ENCODE measurements around the gene EIF3F. TPM values are rescaled to one million over a fixed set of nuclear protein-coding genes. Genes with fewer than 3 reads are reported as not detected.

EIF3F gene
- total RNA-seq, 4 donors from 2014 or later, result 140 to 169 (median 148) TPM

DNA sequence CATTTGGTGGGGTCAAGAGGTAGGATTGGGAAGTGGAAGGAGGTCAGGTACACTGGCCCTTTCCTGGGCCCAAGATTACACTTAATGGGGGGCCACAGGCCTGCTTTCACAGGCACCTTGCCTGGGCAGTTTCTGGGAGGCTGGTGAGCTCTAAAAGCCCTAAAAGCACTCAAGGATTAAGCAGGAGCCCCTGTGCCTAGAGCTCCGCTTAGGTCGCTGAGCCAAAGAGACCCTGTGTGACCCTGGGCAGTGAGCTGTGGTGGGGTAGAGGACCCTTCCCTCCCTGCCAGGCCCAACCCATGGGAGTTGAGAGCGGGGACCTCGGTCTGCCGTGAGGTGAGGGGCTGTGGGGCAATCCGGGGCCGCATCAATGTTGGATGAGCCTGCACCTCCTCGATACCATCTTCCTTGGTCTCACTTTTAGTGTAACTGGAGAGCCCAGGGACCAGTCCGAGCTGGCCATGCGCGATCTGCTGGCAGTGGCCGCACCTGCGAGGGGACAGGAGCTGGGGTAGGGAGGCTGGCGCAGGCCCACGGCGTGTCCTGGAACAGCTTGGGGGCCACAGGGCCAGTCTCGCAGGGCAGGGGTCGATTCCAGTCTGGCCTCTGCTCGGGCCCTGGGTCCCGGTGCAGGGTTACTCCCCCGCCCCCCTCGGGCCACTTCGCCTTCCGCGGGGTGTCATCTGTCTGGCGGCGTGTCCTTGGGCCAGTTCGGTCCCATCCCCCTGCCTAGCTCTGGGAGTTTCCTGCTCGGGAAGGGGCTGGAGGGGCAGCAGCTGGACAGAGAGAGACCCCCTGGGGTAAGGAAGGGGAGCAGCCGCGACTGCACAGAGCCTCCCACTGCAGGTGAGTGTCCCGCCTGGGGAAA lies 44.3 kb downstream of the EIF3F start:
- TF ChIP-seq, protein P1, sequence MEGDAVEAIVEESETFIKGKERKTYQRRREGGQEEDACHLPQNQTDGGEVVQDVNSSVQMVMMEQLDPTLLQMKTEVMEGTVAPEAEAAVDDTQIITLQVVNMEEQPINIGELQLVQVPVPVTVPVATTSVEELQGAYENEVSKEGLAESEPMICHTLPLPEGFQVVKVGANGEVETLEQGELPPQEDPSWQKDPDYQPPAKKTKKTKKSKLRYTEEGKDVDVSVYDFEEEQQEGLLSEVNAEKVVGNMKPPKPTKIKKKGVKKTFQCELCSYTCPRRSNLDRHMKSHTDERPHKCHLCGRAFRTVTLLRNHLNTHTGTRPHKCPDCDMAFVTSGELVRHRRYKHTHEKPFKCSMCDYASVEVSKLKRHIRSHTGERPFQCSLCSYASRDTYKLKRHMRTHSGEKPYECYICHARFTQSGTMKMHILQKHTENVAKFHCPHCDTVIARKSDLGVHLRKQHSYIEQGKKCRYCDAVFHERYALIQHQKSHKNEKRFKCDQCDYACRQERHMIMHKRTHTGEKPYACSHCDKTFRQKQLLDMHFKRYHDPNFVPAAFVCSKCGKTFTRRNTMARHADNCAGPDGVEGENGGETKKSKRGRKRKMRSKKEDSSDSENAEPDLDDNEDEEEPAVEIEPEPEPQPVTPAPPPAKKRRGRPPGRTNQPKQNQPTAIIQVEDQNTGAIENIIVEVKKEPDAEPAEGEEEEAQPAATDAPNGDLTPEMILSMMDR (IDR thresholded peaks at IDR 0.05; ENCODE audit: low read depth), result no peak

DNA sequence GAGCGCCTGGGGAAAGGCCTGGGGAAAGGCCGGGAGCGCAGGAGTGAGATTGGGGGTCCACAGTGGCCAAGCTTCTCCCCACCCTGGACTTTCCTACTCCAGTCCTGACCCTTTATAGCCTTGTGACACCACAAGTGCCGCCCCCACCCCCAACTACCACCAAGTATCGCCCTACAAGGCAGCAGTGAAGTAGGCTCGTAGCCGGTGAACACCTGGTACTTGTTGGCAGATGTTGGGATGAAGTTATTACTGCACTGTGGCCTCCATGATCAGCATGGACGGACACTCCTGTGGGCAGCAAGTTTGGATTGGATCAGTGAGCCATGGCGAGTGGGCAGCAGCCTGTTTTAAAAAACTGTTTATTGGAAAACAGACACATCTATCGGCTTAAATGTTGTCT lies 45.0 kb downstream of the EIF3F start:
- TF ChIP-seq, protein P1 (IDR thresholded peaks at IDR 0.05; ENCODE audit: low read depth), result no peak

DNA sequence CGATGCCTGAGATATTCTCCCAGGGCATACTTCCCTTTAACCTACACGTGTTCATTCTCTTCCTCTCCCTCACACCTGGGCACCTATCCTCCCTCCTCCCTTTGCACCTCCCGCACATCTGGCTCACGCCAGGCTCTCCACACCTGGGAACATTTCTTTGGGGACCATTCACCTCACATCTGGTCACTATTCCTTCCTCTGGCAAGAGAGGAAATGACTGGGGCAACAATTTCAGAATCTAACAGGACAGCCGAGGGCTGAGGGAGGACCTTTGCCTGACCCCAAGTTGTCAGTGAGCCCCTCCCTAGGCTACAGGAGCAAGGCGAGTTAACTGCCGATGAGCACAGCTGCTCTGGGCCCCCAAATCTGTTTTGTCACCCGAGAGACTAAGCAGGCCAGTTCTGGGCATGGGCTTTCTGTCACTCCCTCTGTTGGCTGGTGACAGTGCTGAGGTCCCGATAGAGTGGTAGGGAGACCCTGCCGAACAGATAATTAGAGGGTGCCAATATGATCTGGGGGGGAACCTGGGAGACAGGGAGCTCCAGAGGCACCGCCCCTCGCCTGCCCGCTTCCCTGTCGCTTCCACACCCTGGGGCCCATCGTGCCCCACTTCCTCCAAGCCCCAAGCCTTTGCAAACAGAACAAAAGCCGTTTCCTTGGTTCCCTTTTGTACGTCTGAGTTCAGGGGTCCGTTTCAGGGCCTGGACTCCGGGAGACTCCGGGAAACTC lies 45.6 kb downstream of the EIF3F start:
- TF ChIP-seq, protein P1 (IDR thresholded peaks at IDR 0.05; ENCODE audit: low read depth), result no peak

DNA sequence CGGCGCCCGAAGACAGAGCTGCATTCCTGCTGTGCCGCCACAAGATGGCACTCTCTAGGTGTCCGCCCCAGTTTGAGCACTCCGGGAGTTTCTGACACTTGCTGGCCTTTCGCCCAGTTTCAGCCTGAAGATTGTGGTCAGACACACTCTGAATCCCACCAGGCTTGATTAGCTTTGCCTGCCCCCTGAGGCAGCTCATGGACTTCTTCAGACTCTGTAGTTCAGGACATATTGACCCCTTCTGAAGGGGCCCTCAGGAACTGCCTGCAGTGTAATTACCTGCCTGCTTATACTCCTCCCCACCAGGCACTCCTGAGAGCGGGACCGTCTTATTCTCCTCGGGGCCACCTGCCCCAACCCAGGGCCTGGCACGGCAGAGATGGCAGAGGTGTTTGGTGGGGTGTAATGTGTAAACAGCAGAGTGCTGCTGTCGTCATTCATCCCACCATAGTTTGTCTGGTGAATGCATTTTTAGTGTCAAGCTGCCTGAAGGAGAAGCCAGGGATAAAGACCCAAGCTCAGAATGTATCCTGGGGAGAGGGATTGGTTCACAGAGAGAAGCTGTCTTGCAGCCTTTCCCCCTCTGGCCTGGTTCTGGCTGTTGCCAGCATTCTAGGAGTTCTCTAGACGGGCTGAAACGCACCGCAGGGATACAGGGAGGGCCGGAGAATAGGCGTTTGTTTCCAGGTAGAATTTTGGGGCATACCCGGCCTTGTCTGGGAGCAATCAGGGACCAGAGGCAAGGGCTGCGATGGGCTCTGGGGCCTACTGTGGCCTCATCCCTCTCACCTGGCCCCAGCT lies 46.4 kb downstream of the EIF3F start:
- TF ChIP-seq, protein P1 (IDR thresholded peaks at IDR 0.05; ENCODE audit: low read depth), result no peak

DNA sequence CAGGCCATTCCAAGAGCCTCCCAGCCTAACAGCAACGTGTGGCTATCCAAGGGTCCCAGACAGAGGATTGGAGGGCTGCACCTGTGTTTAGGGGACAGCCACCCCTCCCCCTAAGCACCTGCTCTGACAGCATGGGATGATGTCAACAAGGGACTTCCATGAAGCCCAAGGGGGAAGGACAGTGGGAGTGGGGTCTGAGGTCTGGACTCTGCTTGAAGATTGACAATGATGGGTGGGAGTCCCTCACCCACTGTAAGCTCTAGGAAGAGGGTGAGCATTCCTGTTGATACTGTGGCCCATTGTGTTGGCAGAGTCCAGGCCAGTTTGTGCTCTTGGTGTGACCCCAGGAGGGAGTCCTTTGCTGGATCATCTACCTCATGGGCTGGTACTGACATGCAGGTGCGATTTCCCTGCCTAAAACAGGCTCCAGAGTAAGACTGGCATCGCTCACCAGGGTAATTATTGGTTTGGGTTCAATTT lies 47.0 kb downstream of the EIF3F start:
- TF ChIP-seq, protein P1 (IDR thresholded peaks at IDR 0.05; ENCODE audit: low read depth), result no peak

DNA sequence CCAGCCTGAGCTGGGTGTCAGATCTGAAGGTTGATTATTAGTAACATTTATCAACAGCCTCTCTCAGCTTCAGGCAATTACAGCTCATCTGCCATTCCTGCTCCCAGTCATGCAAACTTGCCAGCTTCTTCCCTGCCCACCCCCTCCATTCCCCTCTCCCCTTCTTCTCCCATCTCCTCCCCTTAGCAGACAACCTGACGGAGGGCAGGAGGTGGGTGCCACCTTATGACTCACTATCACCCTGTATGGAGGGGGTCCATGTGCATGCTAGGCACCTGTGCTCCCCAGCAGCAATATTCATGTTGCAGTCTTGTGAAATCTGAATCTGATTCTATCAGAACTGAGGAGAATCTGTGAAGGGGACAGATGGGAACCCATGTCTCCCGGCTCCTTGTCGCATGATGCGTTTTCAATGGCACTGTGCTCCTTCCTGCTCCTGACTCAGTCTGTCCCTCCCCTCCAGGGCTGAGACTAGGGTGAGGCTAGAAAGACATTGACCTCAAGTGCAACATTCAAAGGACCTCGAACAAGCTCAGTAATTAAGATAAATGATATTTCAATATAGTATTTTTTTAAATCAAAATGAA lies 47.6 kb downstream of the EIF3F start:
- TF ChIP-seq, protein P1 (IDR thresholded peaks at IDR 0.05; ENCODE audit: low read depth), result no peak
